NCI-H1048 (cell line): ENCODE results near the gene PDE11A.
"Not testable (repeated sequence)": the region's sequence is repeated elsewhere in the genome, so short reads cannot be mapped to it uniquely, and the experiment has no call there.

Experiments used
- DNase-seq: peaks from one replicate; lab custom pipeline; 2025; lab: John Stamatoyannopoulos, UW

Gene PDE11A

DNA sequence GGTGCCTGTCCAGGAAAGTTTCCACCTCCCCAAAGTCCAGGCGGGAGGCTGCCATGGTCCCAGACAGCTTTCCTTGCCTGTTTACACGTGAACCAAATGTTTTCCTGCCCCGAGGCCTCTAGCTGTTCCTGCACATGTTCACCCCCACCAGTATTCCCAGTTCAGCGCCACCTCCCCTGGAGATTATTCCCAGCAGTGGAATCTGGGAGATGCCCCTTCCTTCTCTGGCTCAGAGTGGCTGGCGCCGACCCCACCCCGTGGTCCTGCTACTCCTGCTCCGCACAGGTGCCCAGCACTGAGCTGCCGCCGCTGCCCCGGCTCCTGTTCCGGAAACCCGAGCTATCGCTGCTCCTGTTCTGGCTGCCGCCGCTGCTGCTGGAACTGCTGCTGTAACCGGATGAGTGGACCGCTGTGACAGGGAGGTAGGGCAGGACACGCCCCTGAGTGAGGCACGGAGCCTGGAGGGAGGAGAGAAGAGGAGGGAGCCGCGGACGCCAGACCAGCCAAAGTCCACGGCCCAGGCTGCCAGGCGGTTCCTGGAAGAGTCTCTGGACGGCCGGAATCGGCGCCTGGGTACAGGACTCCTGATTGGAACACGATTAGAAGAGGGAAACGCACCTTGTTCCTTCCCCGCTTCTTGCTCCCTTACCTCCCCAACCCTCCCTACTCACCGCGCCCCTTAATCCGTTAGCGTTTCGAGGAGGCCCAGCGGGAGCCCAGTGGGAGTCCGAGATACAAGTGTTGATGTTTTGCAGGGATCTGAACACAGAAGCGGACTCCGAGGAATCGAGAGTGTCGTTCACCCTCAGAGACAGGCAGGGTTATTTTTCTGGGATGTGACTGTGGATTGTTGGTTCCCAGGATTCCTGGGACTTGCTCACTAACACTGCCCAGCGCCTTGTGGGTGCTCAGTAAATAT, at the start of gene PDE11A:
Gene PDE11A (minus strand): TSS at position 395 of the 919 bp plus-strand sequence. CDS start 340 bp downstream, at position 55.
- DNase-seq: peak; percentile 42

DNA sequence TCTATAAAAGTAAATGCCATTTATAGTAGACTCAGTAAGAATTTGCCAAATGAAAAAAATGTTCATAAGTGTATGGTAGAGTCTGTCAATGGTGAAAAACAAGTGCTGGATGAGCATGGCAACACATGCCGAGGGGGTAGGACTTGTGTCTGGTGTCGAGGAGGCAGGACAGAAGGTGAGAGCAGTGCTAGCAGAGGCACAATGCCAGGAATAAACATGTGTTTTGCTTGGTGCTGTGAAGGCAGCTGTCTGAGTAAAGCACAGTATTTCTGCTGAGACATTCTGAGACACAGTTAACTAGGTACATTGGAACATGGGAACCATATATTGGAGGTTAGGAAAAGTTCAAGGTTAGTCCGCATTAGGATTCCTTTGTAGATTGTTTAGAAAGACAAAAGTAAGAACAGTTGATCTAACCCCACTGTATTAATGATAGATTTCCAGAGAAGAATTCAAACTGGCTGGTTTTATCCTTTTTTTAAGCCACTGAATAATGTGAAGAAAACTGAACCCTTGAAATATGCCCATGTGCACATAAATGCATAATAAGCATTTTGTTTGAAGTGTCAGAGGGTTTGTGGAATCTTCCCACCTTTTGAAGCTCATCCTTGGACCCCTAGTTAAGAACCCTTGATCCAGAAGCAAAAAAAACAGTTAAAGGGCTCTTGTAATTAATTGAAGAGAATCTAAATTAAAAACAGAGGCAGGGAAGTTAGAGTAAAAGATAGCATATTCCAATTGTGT, 46.8 kb upstream of the PDE11A start:
- DNase-seq: no peak

DNA sequence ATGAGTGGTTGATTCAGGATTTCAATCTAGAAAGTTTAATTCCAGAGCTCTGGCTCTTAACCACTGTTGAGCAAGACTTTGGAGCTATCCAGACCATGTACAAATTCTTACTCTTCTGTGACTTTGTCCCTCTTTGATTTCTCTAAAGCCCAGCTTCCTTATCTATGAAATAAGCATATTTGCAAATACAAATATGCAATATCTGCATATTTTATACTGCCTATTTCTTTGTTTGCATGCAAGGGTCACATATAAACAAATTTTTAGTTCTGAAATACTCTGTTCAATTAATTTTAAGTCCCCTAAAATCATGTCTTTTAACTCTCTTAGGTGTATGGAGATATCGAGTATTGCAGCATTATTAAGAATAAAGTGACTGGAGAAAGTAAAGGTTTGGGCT, 45.1 kb upstream of the PDE11A start:
- no peak for DNase-seq

DNA sequence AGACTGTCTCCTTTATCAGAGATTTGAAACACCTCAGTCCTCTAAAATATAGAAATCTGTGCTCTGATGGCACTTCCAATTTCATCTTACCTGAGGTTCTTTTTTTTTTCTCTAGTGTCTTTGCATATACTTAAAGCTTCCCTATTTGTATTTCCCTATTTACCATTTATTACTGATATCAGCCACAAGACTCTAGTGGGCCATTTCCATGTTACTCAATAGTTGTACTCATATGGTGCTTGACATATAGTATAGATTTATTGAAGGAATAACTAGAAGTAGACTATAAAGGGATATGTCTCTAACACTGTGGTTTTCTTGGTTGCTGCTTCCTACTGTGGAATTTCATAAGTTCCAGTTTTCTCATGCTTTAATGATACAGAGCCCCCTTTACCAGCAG, 42.7 kb upstream of the PDE11A start:
- no peak for DNase-seq

DNA sequence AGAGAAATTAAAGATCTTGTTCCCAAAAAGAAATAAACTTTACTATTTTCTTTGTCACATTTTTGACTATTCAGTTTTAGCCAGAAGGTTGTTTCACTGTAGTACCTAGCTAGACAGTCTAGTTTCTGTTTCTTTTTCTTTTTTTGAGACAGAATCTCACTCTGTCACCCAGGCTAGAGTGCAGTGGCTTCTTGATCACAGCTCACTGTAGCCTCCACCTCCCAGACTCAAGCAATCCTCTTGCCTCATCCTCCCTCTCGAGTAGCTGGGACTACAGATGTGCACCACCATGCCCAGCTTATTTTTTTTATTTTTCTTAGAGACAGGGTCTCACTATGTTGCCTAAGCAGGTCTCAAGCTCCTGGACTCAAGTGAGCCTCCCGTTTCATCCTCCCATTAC, 41.9 kb upstream of the PDE11A start:
- no peak for DNase-seq

DNA sequence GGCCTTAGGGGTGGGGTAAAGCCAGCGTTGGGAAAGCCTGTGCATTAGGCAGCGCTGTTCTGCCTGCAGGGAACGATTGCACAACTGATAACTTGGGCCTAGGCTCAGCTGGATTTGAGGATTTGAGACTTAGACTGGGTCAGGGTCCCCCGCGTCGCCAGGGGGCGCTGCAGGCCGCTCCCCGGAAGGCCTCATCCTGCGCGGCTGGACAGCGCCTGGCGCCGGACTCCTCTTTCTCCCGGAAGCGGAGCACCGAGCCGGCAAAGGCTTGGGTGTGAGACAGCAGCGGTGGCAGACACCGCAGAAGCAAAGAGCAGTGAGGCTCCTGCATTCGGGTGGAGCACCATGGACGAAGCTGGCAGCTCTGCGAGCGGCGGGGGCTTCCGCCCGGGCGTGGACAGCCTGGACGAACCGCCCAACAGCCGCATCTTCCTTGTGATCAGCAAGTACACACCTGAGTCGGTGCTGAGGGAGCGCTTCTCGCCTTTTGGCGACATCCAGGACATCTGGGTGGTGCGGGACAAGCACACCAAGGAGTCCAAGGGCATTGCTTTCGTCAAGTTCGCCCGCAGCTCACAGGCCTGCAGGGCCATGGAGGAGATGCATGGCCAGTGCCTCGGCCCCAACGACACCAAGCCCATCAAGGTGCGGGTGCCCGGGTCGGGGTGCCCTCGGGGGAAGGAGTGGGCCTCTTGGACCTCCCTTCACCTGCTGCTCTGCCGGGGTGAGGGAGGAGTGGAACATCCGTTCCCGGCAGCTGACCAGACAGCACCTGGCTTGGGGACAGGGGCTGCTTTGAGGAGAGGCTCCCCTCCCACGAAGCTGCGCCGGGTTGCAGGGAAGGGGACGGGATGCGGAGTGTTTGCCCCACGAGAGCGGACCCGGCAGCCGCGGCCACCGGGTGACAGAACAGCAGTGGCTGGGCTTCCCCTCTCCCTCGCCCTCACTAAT, 39.9 kb upstream of the PDE11A start, which contains the start of gene RBM45:
Gene RBM45 (plus strand): TSS at position 236 of the 951 bp plus-strand sequence. CDS start 110 bp downstream, at position 346.
- DNase-seq: peak; percentile 65

DNA sequence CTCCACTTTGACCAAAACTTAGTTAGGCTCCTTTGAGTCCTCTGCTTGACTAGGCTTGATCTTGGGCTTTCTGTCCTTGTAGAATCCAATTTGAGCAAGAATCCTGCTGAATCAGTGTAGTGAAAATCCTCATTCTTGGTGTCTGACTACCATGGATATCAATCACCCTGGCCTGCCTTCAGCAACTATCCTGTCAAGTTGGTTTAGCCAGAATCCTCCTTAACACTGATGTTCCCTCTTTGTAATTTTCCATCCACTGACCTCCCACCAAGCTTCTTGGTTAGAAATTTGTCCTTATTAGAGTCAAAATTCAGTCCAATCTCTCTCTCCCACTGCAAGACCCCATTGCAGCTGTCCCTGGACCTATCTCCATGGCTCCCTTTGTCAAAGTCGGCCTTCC, 39.2 kb upstream of the PDE11A start:
- no peak for DNase-seq

DNA sequence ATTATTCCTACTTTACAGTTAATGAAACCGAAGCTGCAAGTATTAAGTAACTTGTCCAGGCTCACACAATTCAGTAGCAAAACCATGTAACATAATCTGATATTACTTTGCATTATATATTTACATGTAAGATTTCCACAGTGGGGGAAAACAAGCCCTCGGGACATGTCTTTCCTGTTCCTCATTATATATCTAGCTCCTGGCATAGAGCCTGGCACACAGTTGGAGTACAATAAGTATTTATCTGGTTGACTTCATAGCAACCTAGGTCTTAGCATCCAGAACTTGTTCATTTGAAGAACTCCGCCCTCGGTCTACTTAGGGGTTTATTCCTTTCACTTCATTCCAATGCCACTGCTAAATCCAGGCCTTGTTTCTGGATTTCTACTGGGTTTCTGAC, 38.1 kb upstream of the PDE11A start:
- DNase-seq: peak; percentile 57

DNA sequence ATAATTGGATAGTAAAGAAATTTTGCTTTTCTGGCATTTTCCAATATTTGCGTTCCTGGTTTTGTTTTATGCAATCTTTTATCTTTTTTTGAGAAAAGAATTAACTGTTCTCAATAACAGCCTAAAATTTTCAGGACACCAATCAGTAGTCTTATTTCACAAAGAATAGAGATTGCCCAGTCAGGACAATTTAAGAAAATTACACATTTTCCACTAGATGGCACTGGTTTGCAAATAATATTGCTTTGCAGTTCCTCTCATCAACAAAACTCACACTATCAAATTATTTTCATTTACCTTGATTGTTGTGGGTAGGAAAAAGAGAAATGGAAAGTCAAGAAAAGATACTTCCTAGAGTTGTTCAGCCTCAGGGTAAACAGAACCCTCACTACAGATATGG, 37.2 kb upstream of the PDE11A start:
- DNase-seq: no peak

DNA sequence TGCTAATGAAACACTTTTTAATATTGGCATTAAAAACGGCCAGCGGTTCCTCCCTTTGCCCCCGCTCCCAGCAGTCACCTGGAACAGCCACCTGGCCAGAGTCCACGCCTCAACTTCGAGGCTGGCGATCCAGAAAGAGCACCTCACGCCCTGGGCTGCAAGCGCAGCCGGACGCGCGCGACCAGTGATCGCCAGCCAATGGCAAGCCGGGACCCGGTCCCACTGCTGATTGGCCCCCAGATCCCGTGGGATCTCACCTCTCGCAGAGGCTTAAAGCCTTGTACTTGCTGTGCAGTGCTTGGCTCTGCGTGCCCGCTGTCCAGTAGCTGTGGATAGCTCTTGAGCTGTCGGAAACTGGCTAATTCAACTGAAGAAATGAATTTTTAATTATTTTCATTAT, 35.6 kb upstream of the PDE11A start:
- DNase-seq: no peak

DNA sequence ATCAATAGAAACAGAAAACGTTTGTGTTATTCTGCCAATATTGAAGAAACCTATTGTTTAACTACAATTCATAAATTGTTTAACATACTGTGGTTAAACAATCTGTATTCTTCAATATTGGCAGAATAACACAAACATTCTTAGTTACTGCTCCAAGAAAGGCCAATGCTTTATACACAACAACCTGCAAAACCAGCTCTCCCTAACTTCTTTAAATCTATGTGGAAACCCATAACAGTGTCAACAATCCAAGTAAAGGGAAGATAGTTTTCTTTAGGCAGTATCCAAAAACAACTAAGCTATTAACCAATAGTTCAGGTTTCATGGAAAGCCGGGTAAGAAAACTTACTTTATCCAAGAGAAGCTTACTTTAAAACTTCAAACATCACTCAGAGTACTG, 33.5 kb upstream of the PDE11A start:
- DNase-seq: no peak

DNA sequence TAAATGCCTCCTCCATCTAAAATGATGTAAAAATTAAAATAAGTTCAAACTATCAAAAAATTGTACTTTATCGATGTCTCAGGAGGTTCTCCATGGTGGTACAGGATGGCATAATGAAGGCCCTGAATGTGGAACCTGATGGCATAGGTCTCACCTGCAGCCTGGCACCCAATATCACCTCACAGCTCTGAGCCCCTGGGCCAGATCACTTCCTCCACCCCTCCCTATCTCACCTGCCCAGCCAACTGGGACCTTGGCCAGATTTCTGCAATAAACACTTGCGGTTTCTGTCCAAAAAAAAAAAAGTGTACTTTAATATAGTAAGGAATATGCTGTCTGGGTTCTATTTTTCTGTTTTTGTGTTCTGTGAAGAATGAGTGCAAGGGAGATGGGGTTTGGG, 33.0 kb upstream of the PDE11A start:
- DNase-seq: no peak

DNA sequence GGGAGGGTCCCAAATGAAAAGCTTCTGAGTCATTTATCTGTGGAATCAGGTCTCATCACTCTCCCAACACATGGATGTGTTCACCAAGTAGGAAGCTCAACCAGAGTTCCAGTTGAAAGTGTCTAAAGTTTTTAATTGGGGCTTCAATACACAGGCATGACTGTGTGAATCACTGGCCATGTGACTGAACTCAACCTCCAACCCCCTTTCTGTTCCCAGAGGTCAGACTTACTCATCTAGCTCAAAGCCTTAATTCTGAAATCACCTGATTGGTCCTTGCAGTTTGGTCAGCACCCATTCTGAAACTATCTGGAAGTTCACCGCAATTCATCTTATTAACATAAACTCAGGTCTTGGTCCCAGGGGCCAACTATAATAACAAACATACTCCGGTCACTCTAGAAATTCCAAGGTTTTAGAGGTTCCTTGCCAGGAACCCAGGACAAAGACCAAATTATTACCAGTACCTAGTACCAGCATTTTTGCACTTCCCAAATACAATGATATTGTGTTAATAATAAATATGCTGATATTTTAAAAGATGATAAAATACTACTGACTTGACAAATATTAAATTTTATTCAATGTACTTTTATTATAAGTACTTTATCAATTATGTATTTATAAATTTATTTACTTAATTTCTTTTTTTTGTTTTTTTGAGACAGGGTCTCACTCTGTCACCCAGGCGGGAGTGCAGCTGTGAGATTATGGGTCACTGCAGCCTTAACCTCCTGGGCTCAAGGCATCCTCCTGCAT, 28.9 kb upstream of the PDE11A start:
- DNase-seq: no peak

DNA sequence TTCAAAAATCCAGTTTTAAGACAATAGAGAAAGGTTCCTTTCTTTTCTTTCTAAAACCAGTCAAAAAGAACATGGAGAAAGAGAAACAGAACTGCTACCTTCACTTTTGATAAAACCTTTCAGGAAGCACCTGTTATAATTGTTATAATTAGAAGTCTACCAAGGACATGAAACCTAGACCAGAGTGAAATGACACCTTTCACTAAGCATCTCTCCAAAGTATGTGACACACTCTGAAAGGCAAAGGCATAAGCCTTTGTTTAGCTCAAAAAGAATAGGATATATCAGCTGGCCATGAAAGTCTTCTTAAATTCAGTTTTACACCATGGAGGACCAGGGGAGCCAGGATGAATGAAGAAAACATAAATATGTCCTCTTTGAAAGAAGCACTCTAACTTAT, 20.9 kb upstream of the PDE11A start:
- no peak for DNase-seq

DNA sequence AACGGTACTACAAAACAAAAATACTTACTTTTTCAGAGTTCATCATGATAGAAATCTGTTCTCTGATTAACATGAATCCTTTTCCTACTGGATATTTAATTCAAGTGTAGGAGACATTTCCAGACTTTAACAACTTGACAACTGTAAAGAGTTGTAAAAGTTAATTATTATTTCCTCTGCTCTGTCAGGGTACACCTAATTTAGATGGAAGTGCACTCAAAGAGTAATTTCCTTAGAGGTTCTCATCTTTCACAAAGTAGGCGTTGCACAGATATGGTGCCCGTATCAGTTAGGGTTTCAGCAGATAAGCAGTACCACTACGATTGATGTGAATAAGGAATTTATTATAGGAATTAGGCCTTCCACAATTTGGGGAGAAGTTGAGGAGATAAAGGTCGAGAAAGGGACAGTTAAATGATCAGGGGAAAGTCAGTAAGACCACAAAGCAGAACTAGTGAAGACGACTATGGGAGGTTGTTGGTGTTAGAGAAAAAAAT, 16.2 kb upstream of the PDE11A start:
- no peak for DNase-seq

DNA sequence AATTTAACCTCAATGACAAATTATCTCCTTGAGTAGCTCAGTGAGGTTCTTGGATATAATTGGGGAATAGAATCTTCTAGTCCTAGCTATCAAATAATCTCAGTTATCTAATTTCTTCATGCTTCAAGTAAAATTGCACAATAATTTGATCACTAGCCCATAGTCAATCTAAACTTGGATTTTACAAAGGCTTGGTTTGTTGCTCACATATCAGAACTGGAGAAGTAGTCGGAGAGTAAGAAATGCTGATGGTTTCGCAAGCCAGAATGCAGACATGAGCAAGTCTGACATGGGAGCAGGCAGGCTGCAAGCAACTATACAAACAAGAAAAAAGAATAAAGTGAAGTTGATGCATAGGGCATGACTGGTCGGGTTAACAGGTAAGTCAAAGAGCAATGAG, 11.7 kb upstream of the PDE11A start:
- DNase-seq: no peak

DNA sequence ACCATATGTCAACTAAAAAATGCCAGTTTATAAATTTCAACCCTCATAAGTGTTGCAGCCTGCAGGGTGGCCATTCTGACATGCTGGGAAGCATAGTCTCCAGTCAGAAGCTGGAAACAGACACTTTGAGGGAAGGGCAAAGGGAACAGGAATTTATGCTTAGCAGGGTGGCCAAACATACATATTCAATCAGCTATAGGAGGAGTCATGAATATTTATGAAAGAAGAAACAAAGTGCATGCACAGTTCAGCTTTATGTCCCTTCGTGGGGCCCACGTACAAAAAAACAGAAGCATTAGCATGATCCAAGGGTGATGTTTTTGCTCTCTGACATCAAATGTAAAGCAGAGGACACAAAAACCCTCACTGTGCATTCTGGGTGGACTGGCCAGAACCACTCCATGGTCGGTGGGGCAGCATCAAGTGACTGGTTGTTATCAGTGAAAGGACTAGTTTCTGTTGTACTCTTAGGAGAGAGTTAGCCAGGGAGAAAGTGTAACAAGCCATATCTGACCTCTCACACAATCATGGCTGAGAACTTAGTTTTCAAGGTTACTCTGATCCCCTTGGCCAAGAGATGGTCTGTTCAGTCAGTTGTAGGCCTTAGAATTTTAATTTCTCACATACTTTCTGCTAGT, 9.9 kb upstream of the PDE11A start:
- DNase-seq: no peak

DNA sequence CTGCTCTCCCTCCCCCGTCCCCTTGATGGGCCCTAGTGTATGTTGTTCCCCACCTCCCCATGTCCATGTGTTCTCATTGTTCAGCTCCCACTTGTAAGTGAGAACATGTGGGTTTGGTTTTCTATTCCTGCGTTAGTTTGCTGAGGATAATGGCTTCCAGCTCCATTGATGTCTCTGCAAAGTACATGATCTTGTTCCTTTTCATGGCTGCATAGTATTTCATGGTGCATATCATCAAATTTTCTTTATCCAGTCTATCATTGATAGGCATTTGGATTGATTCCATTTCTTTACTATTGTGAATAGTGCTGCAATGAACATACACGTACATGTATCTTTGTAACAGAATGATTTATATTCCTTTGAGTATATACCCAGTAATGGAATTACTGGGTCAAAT, 6.7 kb upstream of the PDE11A start:
- not testable (repeated sequence) for DNase-seq

DNA sequence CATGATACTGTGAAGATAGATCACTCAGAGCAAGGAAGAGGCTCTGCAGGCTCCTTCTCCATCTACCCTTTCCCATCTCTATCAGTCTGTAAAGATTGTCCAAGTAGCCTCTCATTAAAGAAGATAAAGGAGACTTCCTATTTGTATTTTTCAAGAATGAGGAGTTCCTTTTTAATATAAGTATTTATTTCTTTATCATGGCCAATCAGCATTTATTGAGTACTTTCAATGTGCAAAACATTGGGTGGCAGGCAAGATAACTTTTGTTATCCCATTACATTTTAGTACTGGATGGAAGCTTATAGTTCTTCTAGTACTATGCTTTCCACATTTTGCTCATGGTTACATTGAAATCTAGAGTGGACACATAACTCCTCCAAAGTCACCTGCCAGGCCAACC, 3.6 kb upstream of the PDE11A start:
- no peak for DNase-seq

DNA sequence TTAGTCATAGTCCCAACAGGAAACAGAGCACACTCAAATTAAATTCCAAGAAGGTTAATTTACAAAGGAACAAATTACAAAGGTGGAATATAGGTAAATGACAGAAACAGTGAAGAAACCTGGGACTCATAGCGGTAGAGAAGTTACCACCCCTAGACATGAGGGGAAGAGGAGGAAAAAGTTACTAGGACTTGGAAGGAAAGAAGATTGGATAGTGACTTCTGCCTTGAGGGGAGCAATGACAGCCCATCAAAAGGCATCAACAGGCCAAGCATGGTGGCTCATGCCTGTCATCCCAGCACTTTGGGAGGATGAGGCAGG, 2.4 kb upstream of the PDE11A start:
- no peak for DNase-seq
